Mesothelial cell of epicardium (in vitro differentiated cells): Measurements from ENCODE around the gene PLK3. TPM values are rescaled to one million over a fixed set of nuclear protein-coding genes. Genes with fewer than 3 reads are reported as not detected.
"Not testable (repeated sequence)": the region's sequence is repeated elsewhere in the genome, so short reads cannot be mapped to it uniquely, and the experiment has no call there.

Source experiments
- DNase-seq, 2 experiments: peaks; one replicate each; pipeline ENCODE4 v3.0.0; 2021; ENCODE audit warnings: low spot score in 2 of 2; ENCODE audit not compliant: unreplicated experiment in 2 of 2
- H3K27ac Mint-ChIP-seq: 2 replicates; pipeline ENCODE4 v1.8.0; 2021; ENCODE audit warnings: mixed read lengths
- H3K27me3 Mint-ChIP-seq: 2 replicates; pipeline ENCODE4 v1.8.0; 2021; ENCODE audit warnings: low read depth, mixed read lengths
- H3K36me3 Mint-ChIP-seq: 2 replicates; pipeline ENCODE4 v1.8.0; 2021; ENCODE audit warnings: mixed read lengths
- H3K4me1 Mint-ChIP-seq: 2 replicates; pipeline ENCODE4 v1.8.0; 2021; ENCODE audit warnings: mixed read lengths
- H3K4me3 Mint-ChIP-seq: 2 replicates; pipeline ENCODE4 v1.8.0; 2021; ENCODE audit warnings: mild to moderate bottlenecking, moderate library complexity, mixed read lengths
- H3K9me3 Mint-ChIP-seq: 2 replicates; pipeline ENCODE4 v1.8.0; 2021; ENCODE audit warnings: mixed read lengths
- total RNA-seq: library from RNA; stranded (reverse); gene quantifications from 3 replicates; pipeline ENCODE4 v1.2.1, GENCODE V29; 2021
- TF ChIP-seq, protein P1 (sequence below): fragments of 200-600 bp; sonication (generic); IDR thresholded peaks from one replicate; pipeline ENCODE4 v1.5.0; 2021; ENCODE audit warnings: antibody characterized with exemption; ENCODE audit not compliant: unreplicated experiment

PLK3 gene
- total RNA-seq, 1 donor from 2014 or later = 27.5 TPM

- TF ChIP-seq, protein P1, sequence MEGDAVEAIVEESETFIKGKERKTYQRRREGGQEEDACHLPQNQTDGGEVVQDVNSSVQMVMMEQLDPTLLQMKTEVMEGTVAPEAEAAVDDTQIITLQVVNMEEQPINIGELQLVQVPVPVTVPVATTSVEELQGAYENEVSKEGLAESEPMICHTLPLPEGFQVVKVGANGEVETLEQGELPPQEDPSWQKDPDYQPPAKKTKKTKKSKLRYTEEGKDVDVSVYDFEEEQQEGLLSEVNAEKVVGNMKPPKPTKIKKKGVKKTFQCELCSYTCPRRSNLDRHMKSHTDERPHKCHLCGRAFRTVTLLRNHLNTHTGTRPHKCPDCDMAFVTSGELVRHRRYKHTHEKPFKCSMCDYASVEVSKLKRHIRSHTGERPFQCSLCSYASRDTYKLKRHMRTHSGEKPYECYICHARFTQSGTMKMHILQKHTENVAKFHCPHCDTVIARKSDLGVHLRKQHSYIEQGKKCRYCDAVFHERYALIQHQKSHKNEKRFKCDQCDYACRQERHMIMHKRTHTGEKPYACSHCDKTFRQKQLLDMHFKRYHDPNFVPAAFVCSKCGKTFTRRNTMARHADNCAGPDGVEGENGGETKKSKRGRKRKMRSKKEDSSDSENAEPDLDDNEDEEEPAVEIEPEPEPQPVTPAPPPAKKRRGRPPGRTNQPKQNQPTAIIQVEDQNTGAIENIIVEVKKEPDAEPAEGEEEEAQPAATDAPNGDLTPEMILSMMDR = no peak
- Mint-ChIP-seq H3K4me3 (peak overlapping the region; percentile 87), H3K27me3 (no peaks in the 10 kb centered on the region), H3K9me3 (peaks cover 8% of the 10 kb centered on the region), H3K4me1 (peaks cover 23% of the 10 kb centered on the region), H3K36me3 (peaks cover 10% of the 10 kb centered on the region), H3K27ac (peak overlapping the region; percentile 100)
- peak in 1 of 2 experiments; percentile 75 for DNase-seq
These were observed 19.6 kb downstream of the PLK3 start for GRCh38 chr1:44819608-44820327.

- peaks cover 3% of the 10 kb centered on the region for H3K36me3 Mint-ChIP-seq
- no peaks in the 10 kb centered on the region for H3K27me3 Mint-ChIP-seq
- H3K4me1 Mint-ChIP-seq = peaks cover 18% of the 10 kb centered on the region
- DNase-seq = no peak
- H3K9me3 Mint-ChIP-seq = peaks cover 8% of the 10 kb centered on the region
- H3K27ac Mint-ChIP-seq = peak overlapping the region; percentile 100
- TF ChIP-seq, protein P1 = no peak
- H3K4me3 Mint-ChIP-seq = peak overlapping the region; percentile 87
These were observed 20.4 kb downstream of the PLK3 start for GRCh38 chr1:44820328-44821239.

DNA sequence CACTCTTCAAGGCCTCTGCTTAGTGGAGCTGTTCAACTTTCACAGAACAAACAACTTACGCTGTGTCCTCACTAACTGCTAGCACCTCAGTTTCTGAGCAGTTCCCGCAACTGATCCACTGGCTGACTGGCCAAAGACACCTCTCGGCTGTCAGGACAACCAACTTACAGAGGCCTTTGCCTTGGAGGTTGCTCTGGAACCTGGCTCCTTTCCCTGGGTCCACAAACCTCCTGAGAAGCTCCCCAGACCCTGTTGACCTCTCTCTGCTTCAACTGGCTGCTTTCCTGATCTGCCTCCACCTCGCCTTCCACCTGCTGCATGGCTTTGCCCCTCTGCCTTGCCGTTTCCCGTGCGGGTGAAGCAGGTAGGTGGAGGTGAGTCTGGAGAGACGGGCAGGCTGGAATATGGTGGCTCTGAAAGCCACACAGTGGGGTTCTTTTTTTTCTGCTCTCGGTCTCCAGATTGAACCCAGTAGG, 21.1 kb downstream of the PLK3 start:
- Mint-ChIP-seq H3K27ac (peak overlapping the region; percentile 31), H3K27me3 (no peaks in the 10 kb centered on the region), H3K4me3 (peak overlapping the region; percentile 87), H3K9me3 (peaks cover 8% of the 10 kb centered on the region), H3K36me3 (peaks cover 3% of the 10 kb centered on the region), H3K4me1 (peaks cover 18% of the 10 kb centered on the region)
- no peak for DNase-seq
- TF ChIP-seq, protein P1 = no peak

GRCh38 chr1:44822131-44822701, 22.0 kb downstream of the PLK3 start:
- Mint-ChIP-seq H3K36me3 (peaks cover 3% of the 10 kb centered on the region), H3K9me3 (peaks cover 8% of the 10 kb centered on the region), H3K27ac (no peak overlapping the region), H3K4me3 (no peak overlapping the region), H3K27me3 (no peaks in the 10 kb centered on the region), H3K4me1 (peaks cover 18% of the 10 kb centered on the region)
- no peak for DNase-seq
- TF ChIP-seq, protein P1 = no peak

GRCh38 chr1:44822981-44823451, 22.8 kb downstream of the PLK3 start:
- DNase-seq = no peak
- no peaks in the 10 kb centered on the region for H3K36me3 Mint-ChIP-seq

GRCh38 chr1:44824392-44824791, 24.2 kb downstream of the PLK3 start:
- not testable (repeated sequence) for H3K27me3 Mint-ChIP-seq

More at GRCh38 chr1:44822981-44823451, 22.8 kb downstream of the PLK3 start:
- TF ChIP-seq, protein P1 = no peak
- Mint-ChIP-seq H3K9me3 (peaks cover 2% of the 10 kb centered on the region), H3K27ac (no peak overlapping the region), H3K4me1 (peaks cover 13% of the 10 kb centered on the region), H3K4me3 (no peak overlapping the region), H3K27me3 (no peaks in the 10 kb centered on the region)

More at GRCh38 chr1:44824392-44824791, 24.2 kb downstream of the PLK3 start:
- H3K9me3 Mint-ChIP-seq, H3K36me3 Mint-ChIP-seq, H3K27ac Mint-ChIP-seq, H3K4me3 Mint-ChIP-seq, H3K4me1 Mint-ChIP-seq, DNase-seq: not testable (repeated sequence)
